Activated CD4-positive, alpha-beta T cell treated with anti-CD3 and anti-CD28 coated beads, Interleukin-2, Interleukin-6, amounts not matched to agents 100 ng/mL and 50 ng/mL, durations not matched to agents 16 hours and 8 hours (primary cell): ENCODE results near the gene CYB561A3.
A peak's percentile ranks its signal among the peaks of the same experiment; 100 is the strongest.

Experiments used
- DNase-seq: peaks from one replicate; pipeline ENCODE4 v3.0.0-alpha.2; 2020

CYB561A3 gene

DNA sequence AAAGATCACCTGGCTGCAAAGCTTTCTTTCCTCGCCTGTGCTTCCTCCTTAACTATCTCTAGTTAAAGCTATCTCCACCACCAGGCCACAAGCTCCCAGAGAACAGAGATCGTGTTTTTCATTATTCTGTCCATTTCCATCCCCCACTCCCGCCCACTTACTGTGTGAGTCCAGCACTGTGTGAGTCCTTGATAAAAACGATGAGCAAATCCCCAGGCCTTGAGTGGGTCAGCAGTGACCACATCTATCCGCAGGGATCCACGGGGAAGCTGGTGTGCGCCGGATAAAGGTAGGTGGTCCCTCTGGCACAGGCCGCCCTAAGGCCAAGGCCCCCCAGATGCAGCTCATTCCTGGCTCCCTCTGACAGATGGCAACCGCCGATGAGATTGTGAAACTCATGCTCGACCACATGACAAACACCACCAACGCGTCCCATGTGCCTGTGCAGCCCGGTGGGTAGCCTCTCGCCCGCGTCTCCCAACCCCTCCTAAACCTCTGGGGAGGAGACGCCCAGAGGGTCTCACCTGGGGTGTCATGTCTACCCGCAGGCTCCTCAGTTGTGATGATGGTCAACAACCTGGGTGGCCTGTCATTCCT, 19.4 kb downstream of the CYB561A3 start:
- no peak for DNase-seq

DNA sequence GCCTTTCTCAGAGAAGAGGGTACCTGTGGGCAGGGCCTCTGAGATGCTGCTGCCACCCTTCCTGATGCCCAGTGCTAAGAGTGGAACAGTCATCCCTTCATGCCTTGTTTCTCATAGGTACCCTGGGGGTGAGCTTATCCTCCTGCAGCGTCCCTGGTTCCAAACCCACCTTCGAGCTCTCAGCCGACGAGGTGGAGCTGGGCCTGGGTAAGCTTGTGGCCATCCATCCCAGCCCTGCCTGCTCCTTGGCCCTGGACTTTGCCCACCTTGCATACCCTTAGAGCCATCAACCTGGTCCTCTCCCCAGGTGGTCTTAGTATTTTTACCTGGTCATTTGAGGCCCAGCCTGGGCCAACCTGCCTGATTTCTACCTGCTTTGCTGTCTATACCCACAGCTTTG, 20.0 kb downstream of the CYB561A3 start:
- DNase-seq, result no peak

- no peak for DNase-seq
These were observed 20.7 kb downstream of the CYB561A3 start for GRCh38 chr11:61340979-61341378.

DNA sequence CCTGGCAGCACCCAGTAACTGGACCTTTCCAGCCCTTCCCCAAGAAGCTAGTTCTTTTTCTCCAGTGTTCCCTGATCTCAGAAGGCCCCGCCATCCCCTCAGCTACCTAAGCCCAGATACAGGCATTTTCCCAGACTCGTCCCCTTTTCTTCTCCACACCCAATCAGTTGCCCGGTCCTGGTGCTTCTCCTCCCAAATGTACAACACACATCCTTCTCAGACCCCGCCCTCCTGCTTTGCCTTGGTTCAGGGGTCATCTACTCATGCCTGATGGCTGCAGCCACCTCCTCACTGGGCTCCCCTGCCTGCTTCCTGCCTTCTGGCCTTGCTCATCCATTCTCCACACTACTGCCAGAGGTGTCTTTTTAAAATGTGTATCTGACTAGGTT, 22.2 kb downstream of the CYB561A3 start:
- no peak for DNase-seq

- DNase-seq, result no peak
These were observed 22.7 kb downstream of the CYB561A3 start for GRCh38 chr11:61338783-61339489.

DNA sequence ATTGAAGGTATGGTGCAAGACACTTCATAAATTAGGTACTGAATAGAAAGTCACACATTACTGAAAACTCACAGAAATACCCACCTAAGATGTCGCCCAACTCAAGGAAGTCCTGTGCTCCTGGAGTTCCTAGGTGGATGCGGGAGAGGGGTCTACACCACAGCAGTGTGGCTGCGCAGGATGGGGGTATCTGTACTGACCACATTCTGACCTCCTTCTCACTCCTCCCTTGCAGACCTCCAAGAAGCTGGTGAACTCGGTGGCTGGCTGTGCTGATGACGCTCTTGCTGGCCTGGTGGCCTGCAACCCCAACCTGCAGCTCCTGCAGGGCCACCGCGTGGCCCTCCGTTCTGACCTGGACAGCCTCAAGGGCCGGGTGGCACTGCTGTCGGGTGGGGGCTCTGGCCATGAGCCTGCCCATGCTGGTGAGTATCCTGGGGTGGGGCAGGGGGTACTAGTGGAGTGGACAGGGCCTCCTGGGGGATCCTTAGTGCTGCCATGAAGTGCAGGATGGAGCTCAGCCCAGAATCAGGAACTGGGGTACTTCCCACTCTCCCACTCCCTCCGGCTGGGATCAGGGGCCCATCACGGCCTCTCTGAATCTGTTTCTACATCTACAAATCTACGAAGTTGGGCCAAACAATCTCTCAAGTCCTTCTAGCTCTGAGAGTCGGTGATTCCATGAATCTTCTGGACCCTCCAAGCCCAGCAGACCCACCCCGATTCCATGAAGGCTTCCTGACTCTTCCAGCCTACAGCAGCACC, 23.8 kb downstream of the CYB561A3 start:
- no peak for DNase-seq

DNA sequence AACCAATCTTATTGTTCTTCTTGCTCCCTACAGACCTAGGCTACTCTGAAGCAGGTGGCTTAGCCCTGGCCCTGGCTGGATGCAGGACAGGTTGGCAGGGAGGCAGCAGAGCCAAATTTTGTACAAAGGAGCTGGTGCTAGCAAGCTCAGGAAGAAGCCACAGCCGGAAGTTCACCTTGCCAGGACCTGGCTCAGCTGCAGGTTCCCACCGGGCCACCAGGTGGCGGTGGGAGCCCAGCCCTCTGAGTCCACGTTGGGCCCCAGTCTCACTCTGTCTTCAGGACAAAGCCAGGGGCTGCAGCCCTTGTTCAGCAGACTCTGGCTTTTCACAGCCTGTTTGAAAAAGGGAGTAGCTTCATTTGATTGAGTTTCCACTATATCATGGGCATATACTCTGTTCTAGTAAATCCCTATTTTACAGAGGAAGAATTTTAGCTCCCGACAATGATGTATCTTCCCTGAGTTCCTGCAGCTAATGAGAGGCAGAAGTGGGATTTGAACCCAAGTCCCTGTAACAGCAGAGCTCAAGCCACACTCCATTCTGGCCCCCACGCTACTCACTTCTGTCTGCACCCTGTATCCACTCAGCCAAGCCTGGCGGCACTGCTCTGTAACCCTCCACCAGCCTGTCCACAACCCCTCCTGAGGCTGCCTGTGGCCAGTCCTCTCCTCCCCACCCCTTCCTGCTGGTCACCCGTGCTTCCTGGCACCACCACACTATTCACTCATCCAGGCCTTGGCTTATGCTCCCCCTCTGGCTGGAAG, 25.3 kb downstream of the CYB561A3 start:
- peak; percentile 91 for DNase-seq

DNA sequence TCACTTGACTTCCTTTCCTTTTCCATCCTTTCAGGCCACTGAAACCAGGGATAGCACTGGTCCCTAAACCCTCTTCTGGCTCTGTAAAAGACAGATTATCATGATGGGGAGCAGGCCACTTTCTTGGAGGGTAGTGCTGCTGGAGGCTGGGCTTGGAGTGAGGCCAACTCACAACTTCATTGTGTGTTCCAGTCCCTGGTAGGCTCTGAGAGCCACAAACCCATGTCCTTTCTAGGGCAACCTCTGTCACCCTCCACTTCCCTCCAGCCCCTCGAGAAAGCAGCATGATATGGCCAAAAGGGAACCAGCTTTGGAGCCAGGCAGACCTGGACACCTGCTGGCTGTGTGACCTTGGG, 26.3 kb downstream of the CYB561A3 start:
- DNase-seq, result no peak

DNA sequence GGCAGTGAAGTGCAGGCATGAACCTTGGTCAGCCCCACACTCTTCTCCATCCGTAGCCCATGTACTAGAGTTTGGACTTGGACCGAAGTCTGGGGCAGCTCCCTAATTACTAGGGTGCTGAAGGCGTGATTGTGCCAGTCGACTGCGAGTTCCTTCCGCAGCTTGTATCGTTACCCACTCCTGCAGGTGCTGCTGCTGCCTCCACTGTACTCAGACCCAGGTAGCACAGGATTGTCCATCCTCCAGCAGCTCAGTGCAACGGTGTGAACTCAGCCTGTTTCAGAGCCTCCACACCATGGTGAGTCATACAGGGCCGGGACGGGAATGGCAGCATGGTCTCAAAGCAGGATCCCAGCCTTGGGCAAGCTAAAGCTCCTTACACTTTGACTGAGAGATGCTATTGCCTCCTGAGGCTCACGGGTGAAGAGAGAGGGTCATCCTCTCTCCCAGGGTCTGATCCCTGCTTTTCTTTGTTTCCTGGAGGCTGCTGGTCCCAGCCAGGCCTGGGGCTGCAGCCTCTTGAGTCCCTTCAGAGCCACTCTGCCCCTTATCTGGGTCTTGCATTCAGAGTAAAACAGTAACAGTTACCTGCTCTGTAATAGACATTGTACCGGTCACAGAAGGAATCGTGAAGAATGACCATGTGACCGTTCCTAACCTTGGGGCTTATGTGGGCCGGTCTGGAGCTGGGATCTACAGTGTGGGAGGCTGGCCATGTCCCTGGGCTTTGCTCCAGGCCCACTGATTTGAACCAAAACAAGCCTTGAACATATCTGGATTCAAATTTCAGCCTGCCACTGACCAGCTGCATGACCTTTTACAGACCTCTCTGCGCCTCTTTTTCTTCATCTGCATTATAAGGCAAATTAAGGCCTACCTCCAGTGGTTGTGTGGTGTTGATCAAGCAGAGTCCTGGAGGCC, 27.0 kb downstream of the CYB561A3 start:
- DNase-seq, result no peak

- DNase-seq, result peak; percentile 30
These were observed 27.9 kb downstream of the CYB561A3 start for GRCh38 chr11:61333550-61334433.

GRCh38 chr11:61332797-61333549, 28.7 kb downstream of the CYB561A3 start, which contains the start of the genes DDB1 and TKFC:
TSS of gene DDB1 (minus strand) at chr11:61333105. CDS start at chr11:61332968, 137 bp downstream.
TSS of gene TKFC (plus strand) at chr11:61333228. CDS start at chr11:61334729, 1,501 bp downstream.
- DNase-seq, result peak; percentile 99

- no peak for DNase-seq
These were observed 29.3 kb downstream of the CYB561A3 start for GRCh38 chr11:61332281-61332796.

DNA sequence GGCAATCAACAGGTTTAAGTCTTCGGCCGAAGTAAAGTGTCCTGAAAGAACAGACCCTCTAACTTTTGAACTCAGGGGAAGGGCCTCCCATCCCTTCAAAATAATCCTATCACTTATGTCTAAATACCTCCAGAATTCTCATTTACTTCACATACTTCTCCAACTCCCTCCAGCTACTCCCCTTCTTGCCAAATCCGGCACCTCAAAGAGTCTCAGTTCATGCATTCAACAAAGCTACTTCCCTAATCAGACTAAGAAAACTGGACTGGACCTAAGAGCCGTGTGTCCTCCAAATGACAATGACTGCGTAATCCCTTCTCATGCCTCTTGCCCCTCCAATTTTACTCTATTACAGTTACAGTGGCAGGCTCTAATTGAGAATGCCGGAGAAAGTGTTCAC, 30.0 kb downstream of the CYB561A3 start:
- DNase-seq, result no peak

GRCh38 chr11:61329871-61330270, 31.8 kb downstream of the CYB561A3 start:
- no peak for DNase-seq

DNA sequence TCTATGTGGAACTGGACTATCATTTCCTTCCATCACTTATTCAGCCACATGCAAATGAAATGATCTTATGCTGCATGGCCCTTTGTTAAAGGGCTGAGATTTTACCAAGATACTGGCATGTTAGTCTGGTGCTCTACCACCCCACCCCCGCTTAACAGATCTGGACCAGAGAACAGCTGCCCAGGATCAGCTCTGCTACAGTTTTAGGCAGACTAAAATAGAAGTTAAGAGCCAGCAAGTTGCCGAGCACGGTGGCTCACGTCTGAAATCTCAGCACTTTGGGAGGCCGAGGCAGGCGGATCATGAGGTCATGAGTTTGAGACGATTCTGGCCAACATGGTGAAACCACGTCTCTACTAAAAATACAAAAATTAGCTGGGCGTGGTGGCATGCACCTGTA, 33.3 kb downstream of the CYB561A3 start:
- DNase-seq, result no peak

DNA sequence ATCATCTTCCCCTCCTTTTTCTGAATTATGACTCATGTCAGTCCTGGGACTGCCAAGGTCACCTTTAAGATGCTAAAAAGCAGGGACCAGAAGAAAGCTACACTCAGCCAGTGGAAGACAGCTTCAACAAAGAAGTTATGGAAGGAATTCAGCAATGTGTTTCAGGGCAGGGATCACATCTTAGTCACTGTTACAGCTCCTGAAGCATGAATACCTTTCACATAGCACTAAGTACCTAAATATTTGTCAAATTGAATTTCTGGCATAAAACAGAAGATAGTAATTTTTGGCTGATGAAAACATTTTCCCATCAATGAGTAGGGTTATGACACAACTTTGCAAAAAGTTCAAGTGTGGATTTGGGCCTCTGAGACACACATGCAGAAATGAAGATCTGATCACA, 34.0 kb downstream of the CYB561A3 start:
- no peak for DNase-seq

GRCh38 chr11:61325649-61326414, 35.9 kb downstream of the CYB561A3 start:
- DNase-seq, result no peak

DNA sequence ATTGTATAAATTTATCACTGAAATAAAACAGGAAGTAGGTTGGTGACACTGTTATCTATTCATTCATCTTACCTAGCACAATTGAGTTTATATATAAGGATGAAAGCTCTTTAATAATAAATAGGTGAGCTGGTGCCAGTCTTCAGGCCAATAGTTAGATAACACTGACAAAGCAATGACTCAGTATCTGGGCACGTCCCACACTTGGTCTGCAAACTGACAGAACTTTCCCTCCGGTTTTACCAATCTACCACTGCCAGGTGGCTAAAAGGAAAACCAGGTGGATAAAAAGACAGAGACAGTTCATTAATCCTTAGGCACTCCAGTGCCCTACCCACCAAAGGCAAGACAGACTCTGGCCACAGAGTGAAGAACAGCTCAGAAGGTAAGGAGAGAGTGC, 46.4 kb downstream of the CYB561A3 start:
- no peak for DNase-seq

GRCh38 chr11:61310749-61311148, 50.9 kb downstream of the CYB561A3 start:
- no peak for DNase-seq
